Osteocyte (in vitro differentiated cells): ENCODE data around the gene CCDC121. TPM values are rescaled to one million over a fixed set of nuclear protein-coding genes. Genes with fewer than 3 reads are reported as not detected.

Source experiments
- DNase-seq: peaks from one replicate; pipeline ENCODE4 v3.0.0; 2021; ENCODE audit warnings: mixed read lengths; ENCODE audit not compliant: unreplicated experiment; ENCODE audit errors: extremely low spot score
- H3K27ac Mint-ChIP-seq: one replicate; pipeline ENCODE4 v1.8.0; 2021; ENCODE audit warnings: mild to moderate bottlenecking, mixed read lengths; ENCODE audit not compliant: unreplicated experiment
- H3K27me3 Mint-ChIP-seq: one replicate; pipeline ENCODE4 v1.8.0; 2021; ENCODE audit warnings: mixed read lengths; ENCODE audit not compliant: unreplicated experiment
- H3K36me3 Mint-ChIP-seq: one replicate; pipeline ENCODE4 v1.8.0; 2021; ENCODE audit warnings: mixed read lengths; ENCODE audit not compliant: unreplicated experiment
- H3K4me1 Mint-ChIP-seq: one replicate; pipeline ENCODE4 v1.8.0; 2021; ENCODE audit warnings: mixed read lengths; ENCODE audit not compliant: unreplicated experiment
- H3K4me3 Mint-ChIP-seq: one replicate; pipeline ENCODE4 v1.8.0; 2021; ENCODE audit warnings: mild to moderate bottlenecking, moderate library complexity, mixed read lengths; ENCODE audit not compliant: unreplicated experiment
- H3K9me3 Mint-ChIP-seq: one replicate; pipeline ENCODE4 v1.8.0; 2021; ENCODE audit warnings: mixed read lengths; ENCODE audit not compliant: unreplicated experiment
- total RNA-seq: library from RNA; stranded (reverse); gene quantifications from 2 replicates; pipeline ENCODE4 v1.2.1, GENCODE V29; 2021
- TF ChIP-seq, protein P1 (sequence below): fragments of 200-600 bp; sonication (generic); IDR thresholded peaks from 2 replicates; pipeline ENCODE4 v1.5.0; 2021; ENCODE audit warnings: antibody characterized with exemption, mild to moderate bottlenecking, moderate library complexity

The CCDC121 gene
- total RNA-seq, 1 donor from 2014 or later = 2.5 TPM

DNA sequence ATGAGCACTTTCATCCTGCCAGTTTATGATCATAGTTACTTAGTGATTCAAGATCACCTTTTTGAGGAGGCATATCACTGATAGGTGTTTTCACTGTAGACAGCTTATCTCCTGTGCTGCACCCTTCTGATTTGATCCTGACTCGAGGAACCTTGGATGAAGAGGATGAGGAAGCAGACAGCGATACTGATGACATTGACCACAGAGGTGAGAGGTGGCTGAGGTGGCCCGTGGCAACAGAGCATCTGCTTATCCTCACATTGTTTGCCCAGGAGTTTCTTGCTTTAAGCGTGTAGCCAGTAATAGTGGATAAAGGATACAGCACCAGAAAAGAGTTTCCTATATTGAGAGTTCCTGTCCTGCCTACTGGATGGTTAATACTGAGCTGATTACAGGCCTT, 18.9 kb upstream of the CCDC121 start:
- no peaks in the 10 kb centered on the region for H3K9me3 Mint-ChIP-seq
- H3K27me3 Mint-ChIP-seq = no peaks in the 10 kb centered on the region
- H3K4me3 Mint-ChIP-seq = no peak overlapping the region
- H3K36me3 Mint-ChIP-seq = peaks cover 29% of the 10 kb centered on the region
- H3K4me1 Mint-ChIP-seq = no peaks in the 10 kb centered on the region
- no peak for DNase-seq
- H3K27ac Mint-ChIP-seq = no peak overlapping the region
- TF ChIP-seq, protein P1, sequence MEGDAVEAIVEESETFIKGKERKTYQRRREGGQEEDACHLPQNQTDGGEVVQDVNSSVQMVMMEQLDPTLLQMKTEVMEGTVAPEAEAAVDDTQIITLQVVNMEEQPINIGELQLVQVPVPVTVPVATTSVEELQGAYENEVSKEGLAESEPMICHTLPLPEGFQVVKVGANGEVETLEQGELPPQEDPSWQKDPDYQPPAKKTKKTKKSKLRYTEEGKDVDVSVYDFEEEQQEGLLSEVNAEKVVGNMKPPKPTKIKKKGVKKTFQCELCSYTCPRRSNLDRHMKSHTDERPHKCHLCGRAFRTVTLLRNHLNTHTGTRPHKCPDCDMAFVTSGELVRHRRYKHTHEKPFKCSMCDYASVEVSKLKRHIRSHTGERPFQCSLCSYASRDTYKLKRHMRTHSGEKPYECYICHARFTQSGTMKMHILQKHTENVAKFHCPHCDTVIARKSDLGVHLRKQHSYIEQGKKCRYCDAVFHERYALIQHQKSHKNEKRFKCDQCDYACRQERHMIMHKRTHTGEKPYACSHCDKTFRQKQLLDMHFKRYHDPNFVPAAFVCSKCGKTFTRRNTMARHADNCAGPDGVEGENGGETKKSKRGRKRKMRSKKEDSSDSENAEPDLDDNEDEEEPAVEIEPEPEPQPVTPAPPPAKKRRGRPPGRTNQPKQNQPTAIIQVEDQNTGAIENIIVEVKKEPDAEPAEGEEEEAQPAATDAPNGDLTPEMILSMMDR = no peak

DNA sequence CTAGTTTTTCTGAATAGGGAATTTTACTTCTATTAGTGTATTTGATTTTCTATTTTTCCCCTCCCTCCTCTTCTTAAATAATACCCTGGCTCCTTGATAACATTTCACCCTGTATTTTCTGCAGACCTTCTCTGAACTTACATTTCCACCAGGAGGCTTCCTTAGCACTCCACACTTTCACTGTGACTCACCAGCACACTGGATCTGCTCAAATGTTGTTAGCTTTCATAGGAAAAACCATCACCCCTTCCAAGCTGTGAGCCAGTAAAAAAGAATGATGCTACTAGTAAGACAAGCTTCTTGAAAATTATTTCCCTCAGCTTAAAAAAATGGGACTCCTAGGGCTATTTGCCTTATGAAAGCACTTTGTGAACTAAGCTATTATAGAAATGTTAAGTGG, 18.5 kb upstream of the CCDC121 start:
- Mint-ChIP-seq H3K4me3 (no peak overlapping the region), H3K36me3 (peaks cover 27% of the 10 kb centered on the region), H3K4me1 (no peaks in the 10 kb centered on the region), H3K27ac (no peak overlapping the region), H3K9me3 (no peaks in the 10 kb centered on the region), H3K27me3 (no peaks in the 10 kb centered on the region)
- DNase-seq = no peak
- TF ChIP-seq, protein P1 = no peak

GRCh38 chr2:27645197-27645596, 16.4 kb upstream of the CCDC121 start:
- H3K4me1 Mint-ChIP-seq = no peaks in the 10 kb centered on the region
- no peaks in the 10 kb centered on the region for H3K9me3 Mint-ChIP-seq
- peaks cover 28% of the 10 kb centered on the region for H3K36me3 Mint-ChIP-seq
- no peak overlapping the region for H3K4me3 Mint-ChIP-seq
- H3K27ac Mint-ChIP-seq = no peak overlapping the region
- H3K27me3 Mint-ChIP-seq = no peaks in the 10 kb centered on the region
- no peak for DNase-seq
- TF ChIP-seq, protein P1 = no peak

DNA sequence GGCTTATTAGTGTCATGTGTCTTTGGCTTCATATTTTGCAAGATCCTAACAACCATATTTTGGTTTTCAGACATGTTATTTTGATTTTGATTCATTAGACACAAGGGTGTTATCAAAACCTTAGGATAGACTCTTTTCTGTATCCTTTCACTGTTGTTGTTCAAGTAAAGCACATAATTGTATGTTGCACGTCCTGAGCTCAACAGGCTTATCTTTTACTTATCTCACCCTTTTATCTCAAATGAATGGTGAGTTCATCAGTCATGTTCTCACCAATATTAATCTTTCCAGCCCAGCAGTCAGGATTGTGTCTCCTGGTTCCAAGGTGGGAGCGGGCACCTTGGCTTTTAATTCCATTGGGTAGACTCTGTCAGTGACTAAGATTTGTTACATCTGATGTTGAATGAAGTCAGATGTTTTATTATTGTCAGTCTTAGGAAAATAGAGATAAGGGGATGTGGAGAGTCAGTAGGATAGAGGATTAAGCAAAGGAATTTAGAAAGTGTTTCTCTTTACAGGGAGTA, 12.0 kb upstream of the CCDC121 start:
- H3K27me3 Mint-ChIP-seq = no peaks in the 10 kb centered on the region
- no peaks in the 10 kb centered on the region for H3K4me1 Mint-ChIP-seq
- H3K4me3 Mint-ChIP-seq = no peak overlapping the region
- TF ChIP-seq, protein P1 = no peak
- H3K27ac Mint-ChIP-seq = no peak overlapping the region
- DNase-seq = no peak
- no peaks in the 10 kb centered on the region for H3K9me3 Mint-ChIP-seq
- peaks cover 37% of the 10 kb centered on the region for H3K36me3 Mint-ChIP-seq

DNA sequence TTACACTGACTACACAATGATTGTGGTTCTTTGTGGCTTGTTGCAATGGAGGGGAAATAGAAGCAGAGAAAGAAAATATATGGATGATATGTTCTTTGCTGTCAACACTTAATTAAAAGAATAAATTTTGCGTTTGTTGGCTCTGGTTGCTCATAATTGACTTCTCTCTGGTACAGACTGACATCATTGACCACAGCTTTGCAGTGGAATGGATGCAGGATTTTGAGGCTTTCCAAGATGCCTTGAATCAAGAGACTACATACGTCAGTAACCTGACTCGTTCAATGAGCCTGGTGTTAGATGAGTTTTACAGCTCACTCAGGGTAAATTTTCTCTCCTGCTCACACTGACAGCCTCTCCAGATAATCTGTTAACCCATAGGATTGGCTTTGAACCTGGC, 9.9 kb upstream of the CCDC121 start:
- Mint-ChIP-seq H3K4me1 (no peaks in the 10 kb centered on the region), H3K27me3 (no peaks in the 10 kb centered on the region), H3K4me3 (no peak overlapping the region), H3K27ac (no peak overlapping the region), H3K36me3 (peaks cover 45% of the 10 kb centered on the region), H3K9me3 (no peaks in the 10 kb centered on the region)
- TF ChIP-seq, protein P1 = no peak
- no peak for DNase-seq
